WERI-Rb-1 (cell line): Measurements from ENCODE around the gene UBE2O.

Experiments used
- DNase-seq: peaks from one replicate; pipeline ENCODE4 v3.0.0-alpha.2; 2020
- H3K27ac ChIP-seq: fragments of 250-450 bp; sonication (Bioruptor Pico); 2 replicates; pipeline ENCODE4 v1.5.1; 2020; ENCODE audit warnings: mild to moderate bottlenecking, moderate library complexity
- H3K27me3 ChIP-seq: fragments of 250-450 bp; sonication (Bioruptor Pico); 2 replicates; pipeline ENCODE4 v1.5.1; 2021; ENCODE audit warnings: mild to moderate bottlenecking, low read depth, moderate library complexity; ENCODE audit not compliant: insufficient read depth, severe bottlenecking
- H3K36me3 ChIP-seq: fragments of 250-450 bp; sonication (Bioruptor Pico); 2 replicates; pipeline ENCODE4 v1.5.1; 2020; ENCODE audit warnings: mild to moderate bottlenecking, moderate library complexity
- H3K4me3 ChIP-seq: 2 replicates; pipeline ENCODE4 v1.5.1; 2011; ENCODE audit warnings: low read depth, mild to moderate bottlenecking, control low read depth, low read length
- H3K9me3 ChIP-seq: fragments of 250-450 bp; sonication (Bioruptor Pico); 2 replicates; pipeline ENCODE4 v1.5.1; 2021; ENCODE audit warnings: mild to moderate bottlenecking, moderate library complexity; ENCODE audit not compliant: severe bottlenecking
- TF ChIP-seq, protein P1 (sequence below): IDR thresholded peaks from 2 replicates; pipeline ENCODE4 v1.5.1; 2011; ENCODE audit warnings: low read depth, mild to moderate bottlenecking, control low read depth, inconsistent platforms, low read length

UBE2O gene

DNA sequence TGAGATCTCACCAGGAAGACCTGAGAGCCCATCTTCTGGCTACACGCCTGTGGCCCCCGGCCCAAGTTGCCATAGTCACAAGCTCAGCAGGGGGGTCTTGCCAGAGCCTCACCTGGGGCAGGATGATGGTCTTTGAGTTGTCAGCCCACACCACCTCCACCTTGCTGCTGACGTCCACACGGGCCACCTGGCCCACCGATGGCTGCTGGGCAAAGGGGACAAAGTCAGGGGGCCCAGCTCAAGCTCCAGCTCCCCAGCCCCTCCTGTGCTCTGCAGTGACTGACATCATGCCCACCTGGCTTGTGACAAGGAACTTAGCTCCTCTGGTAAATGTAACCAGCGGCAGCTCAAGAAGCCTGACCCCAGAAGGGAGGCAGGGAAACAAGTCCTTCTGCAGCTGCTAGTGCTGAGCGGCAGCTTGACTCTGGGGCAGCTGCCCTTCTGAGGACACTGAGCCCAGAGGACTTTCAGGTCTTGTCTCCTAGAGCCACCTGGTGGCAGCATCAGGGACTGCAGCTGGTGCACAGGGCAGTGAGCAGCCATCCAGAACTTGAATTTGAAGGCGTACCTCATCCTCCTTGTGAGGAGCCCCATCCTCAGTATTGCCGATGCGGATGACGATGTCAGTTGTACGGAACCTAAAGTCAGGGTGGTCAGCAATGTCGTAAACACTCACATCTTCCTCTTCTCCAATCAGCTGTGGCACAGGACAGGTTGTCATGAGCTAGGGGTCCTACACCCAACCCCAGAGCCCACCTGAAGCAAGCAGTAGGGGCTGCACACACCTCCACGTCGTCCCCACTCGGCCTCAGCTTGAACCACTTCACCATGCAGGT, 55.0 kb downstream of the UBE2O start:
- TF ChIP-seq, protein P1, sequence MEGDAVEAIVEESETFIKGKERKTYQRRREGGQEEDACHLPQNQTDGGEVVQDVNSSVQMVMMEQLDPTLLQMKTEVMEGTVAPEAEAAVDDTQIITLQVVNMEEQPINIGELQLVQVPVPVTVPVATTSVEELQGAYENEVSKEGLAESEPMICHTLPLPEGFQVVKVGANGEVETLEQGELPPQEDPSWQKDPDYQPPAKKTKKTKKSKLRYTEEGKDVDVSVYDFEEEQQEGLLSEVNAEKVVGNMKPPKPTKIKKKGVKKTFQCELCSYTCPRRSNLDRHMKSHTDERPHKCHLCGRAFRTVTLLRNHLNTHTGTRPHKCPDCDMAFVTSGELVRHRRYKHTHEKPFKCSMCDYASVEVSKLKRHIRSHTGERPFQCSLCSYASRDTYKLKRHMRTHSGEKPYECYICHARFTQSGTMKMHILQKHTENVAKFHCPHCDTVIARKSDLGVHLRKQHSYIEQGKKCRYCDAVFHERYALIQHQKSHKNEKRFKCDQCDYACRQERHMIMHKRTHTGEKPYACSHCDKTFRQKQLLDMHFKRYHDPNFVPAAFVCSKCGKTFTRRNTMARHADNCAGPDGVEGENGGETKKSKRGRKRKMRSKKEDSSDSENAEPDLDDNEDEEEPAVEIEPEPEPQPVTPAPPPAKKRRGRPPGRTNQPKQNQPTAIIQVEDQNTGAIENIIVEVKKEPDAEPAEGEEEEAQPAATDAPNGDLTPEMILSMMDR, result peak; percentile 99
- DNase-seq, result peak; percentile 95
- Histone ChIP-seq H3K27ac (no peak overlapping the region; the same call in 1 of the 2 replicates), H3K27me3 (no peaks in the 10 kb centered on the region), H3K36me3 (peaks cover 97% of the 10 kb centered on the region), H3K4me3 (no peak overlapping the region), H3K9me3 (no peaks in the 10 kb centered on the region)

DNA sequence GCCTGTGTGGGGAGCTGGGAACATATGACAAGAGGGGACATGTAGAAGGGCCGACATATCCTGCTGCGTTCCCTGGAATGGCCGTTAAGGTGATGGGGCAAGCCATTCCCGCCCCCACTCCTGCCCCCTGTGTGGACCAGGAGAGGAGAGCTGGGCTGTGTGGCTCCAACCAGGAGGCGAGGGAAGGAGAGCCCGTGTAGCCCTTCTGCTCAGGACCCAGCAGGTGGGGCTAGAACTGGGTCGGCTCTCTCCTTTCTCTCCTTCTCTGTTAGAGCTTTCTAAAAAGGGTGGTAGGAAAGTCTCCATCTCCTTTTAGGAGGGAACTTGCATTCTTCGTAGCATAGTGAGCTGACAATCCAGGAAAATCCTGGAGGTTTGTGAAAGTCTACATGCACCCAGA, 55.8 kb downstream of the UBE2O start:
- DNase-seq, result no peak
- no peak overlapping the region for H3K4me3 ChIP-seq
- TF ChIP-seq, protein P1, result no peak
- H3K36me3 ChIP-seq, result peaks cover 96% of the 10 kb centered on the region
- no peaks in the 10 kb centered on the region for H3K27me3 ChIP-seq
- H3K27ac ChIP-seq, result no peak overlapping the region; the same call in 1 of the 2 replicates
- H3K9me3 ChIP-seq, result no peaks in the 10 kb centered on the region

DNA sequence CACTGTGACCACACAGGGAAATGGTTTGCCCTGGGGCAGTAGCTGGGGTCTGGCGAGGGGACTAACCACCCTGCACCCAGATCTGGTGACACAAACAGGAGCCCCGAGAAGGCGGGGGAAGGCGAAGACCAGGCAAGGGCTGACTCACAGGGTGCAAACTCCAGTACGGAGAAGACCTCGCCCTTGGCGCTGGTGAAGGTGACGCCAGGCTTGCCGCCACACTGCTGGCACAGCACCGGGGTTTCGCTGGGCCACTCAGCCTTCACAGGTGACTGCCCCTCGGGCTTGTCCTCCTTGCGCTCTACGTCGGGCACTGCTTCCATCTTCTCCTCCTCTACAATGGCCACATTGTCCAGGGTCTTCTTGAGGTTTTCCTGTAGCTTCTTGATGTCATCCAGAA, 57.0 kb downstream of the UBE2O start:
- H3K27ac ChIP-seq, result no peak overlapping the region
- H3K27me3 ChIP-seq, result no peaks in the 10 kb centered on the region
- TF ChIP-seq, protein P1, result no peak
- H3K36me3 ChIP-seq, result peaks cover 95% of the 10 kb centered on the region
- H3K4me3 ChIP-seq, result no peak overlapping the region
- no peaks in the 10 kb centered on the region for H3K9me3 ChIP-seq
- no peak for DNase-seq

DNA sequence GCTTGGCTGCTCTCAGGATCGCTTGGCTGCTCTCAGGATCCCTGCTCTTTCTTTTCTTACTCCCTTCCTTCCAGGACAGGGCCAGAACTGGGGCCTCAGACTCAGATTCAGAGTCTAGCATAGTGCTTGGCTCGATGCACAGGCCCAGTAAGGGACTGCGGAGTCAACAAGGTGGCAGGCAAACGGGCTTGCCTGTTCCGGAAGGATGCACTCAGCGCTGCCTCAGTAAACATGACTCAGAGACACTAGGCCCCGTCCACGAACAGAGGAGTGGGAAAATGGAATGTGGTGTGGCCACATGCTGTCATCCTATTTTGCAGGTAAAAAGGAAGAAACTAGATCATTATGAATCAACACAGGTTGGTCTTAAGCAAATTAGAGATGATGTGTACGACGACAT, 58.8 kb downstream of the UBE2O start:
- no peak overlapping the region for H3K4me3 ChIP-seq
- no peaks in the 10 kb centered on the region for H3K27me3 ChIP-seq
- H3K9me3 ChIP-seq, result no peaks in the 10 kb centered on the region
- no peak for DNase-seq
- H3K36me3 ChIP-seq, result peaks cover 91% of the 10 kb centered on the region
- TF ChIP-seq, protein P1, result no peak
- H3K27ac ChIP-seq, result no peak overlapping the region

DNA sequence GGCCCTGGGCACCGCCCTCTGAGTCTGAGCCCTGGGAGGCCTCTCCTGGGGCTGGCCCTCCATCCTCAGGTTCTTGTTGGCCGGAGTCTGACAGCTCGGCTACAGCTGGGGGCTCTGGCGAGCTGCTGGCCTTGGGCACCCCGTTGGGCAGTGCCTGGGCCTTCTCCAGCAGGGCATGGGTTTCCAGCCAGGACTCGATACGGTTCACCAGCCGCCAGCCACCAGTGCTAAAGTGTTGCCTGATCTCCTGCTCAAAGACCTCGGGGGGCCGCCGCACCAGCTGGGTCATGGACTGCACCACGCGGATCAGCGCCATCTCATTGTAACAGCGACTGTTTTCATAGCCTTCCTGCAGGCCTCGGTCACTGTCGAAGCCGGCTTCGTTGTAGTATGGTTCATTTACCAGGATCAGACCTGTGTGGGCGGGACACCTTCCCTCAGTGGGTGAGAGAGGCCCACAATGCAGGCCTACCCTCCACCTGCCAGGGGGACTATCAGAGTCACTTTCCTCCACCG, 61.7 kb downstream of the UBE2O start:
- Histone ChIP-seq H3K27ac (no peak overlapping the region), H3K27me3 (no peaks in the 10 kb centered on the region), H3K36me3 (peaks cover 69% of the 10 kb centered on the region), H3K9me3 (no peaks in the 10 kb centered on the region), H3K4me3 (no peak overlapping the region)
- no peak for DNase-seq
- TF ChIP-seq, protein P1, result no peak
